H9 (cell line): ENCODE measurements around the gene TRIO. TPM values are rescaled to one million over a fixed set of nuclear protein-coding genes. Genes with fewer than 3 reads are reported as not detected.

Experiments
- DNase-seq: peaks from one replicate; pipeline ENCODE4 v3.0.0-alpha.2; 2017
- H2AFZ ChIP-seq: one replicate; pipeline ENCODE4 v1.6.1; 2013; ENCODE audit warnings: mild to moderate bottlenecking, low read length, control low read depth, moderate library complexity
- H2AK5ac ChIP-seq: 2 replicates; pipeline ENCODE4 v1.6.1; 2013; ENCODE audit warnings: low read length, control low read depth, mixed read lengths; ENCODE audit not compliant: insufficient read length
- H2BK120ac ChIP-seq: one replicate; pipeline ENCODE4 v1.6.1; 2013; ENCODE audit warnings: low read depth, mild to moderate bottlenecking, low read length, control low read depth, inconsistent platforms; ENCODE audit not compliant: poor library complexity, severe bottlenecking
- H2BK12ac ChIP-seq: 2 replicates; pipeline ENCODE4 v1.6.1; 2013; ENCODE audit warnings: low read length, control low read depth, mixed read lengths, low read depth; ENCODE audit not compliant: insufficient read length
- H2BK15ac ChIP-seq: 2 replicates; pipeline ENCODE4 v1.6.1; 2013; ENCODE audit warnings: low read depth, low read length, control low read depth
- H2BK20ac ChIP-seq: one replicate; pipeline ENCODE4 v1.6.1; 2013; ENCODE audit warnings: low read depth, mild to moderate bottlenecking, low read length, control low read depth, inconsistent platforms; ENCODE audit not compliant: poor library complexity, severe bottlenecking
- H2BK5ac ChIP-seq: 2 replicates; pipeline ENCODE4 v1.6.1; 2013; ENCODE audit warnings: low read length, control low read depth, mixed read lengths; ENCODE audit not compliant: insufficient read length
- H3K14ac ChIP-seq: 2 replicates; pipeline ENCODE4 v1.6.1; 2013; ENCODE audit warnings: low read length, control low read depth; ENCODE audit not compliant: insufficient read depth
- H3K18ac ChIP-seq: 2 replicates; pipeline ENCODE4 v1.6.1; 2013; ENCODE audit warnings: low read depth, mild to moderate bottlenecking, mixed read lengths, low read length, control low read depth; ENCODE audit not compliant: insufficient read length
- H3K23ac ChIP-seq: 2 replicates; pipeline ENCODE4 v1.6.1; 2013; ENCODE audit warnings: low read length, control low read depth, mixed read lengths, low read depth; ENCODE audit not compliant: insufficient read length
- H3K23me2 ChIP-seq: 2 replicates; pipeline ENCODE4 v1.6.1; 2013; ENCODE audit warnings: low read depth, mild to moderate bottlenecking, mixed read lengths, low read length, control low read depth; ENCODE audit not compliant: insufficient read length, poor library complexity, severe bottlenecking
- H3K27ac ChIP-seq: 2 replicates; pipeline ENCODE4 v1.5.1; 2013; ENCODE audit warnings: low read length, control low read depth, mixed read lengths, low read depth; ENCODE audit not compliant: insufficient read length
- H3K27me3 ChIP-seq: 2 replicates; pipeline ENCODE4 v1.6.1; 2013; ENCODE audit warnings: low read length, control low read depth, inconsistent platforms; ENCODE audit not compliant: insufficient read depth
- H3K4ac ChIP-seq: 2 replicates; pipeline ENCODE4 v1.6.1; 2013; ENCODE audit warnings: low read depth, mild to moderate bottlenecking, control low read depth, inconsistent platforms, low read length, moderate library complexity
- H3K4me1 ChIP-seq: 2 replicates; pipeline ENCODE4 v1.6.1; 2013; ENCODE audit warnings: low read length, control low read depth, inconsistent platforms; ENCODE audit not compliant: insufficient read depth
- H3K4me2 ChIP-seq: 2 replicates; pipeline ENCODE4 v1.6.1; 2013; ENCODE audit warnings: low read length, control low read depth, mixed read lengths; ENCODE audit not compliant: insufficient read length, insufficient read depth
- H3K56ac ChIP-seq: 2 replicates; pipeline ENCODE4 v1.6.1; 2013; ENCODE audit warnings: low read depth, mild to moderate bottlenecking, mixed read lengths, low read length, control low read depth; ENCODE audit not compliant: insufficient read length
- H3K79me1 ChIP-seq: 2 replicates; pipeline ENCODE4 v1.6.1; 2013; ENCODE audit warnings: low read depth, mild to moderate bottlenecking, moderate library complexity, low read length, control low read depth, inconsistent platforms; ENCODE audit not compliant: insufficient read depth, poor library complexity, severe bottlenecking
- H3K79me2 ChIP-seq: 2 replicates; pipeline ENCODE4 v1.6.1; 2013; ENCODE audit warnings: low read length, control low read depth, inconsistent platforms; ENCODE audit not compliant: insufficient read depth
- H3K9ac ChIP-seq: 2 replicates; pipeline ENCODE4 v1.6.1; 2013; ENCODE audit warnings: low read length, control low read depth, mixed read lengths; ENCODE audit not compliant: insufficient read length; ENCODE audit errors: extremely low read depth
- H3K9me3 ChIP-seq: one replicate; pipeline ENCODE4 v1.6.1; 2013; ENCODE audit warnings: low read depth, low read length, inconsistent platforms; ENCODE audit not compliant: control insufficient read depth
- H3T11ph ChIP-seq: one replicate; pipeline ENCODE4 v1.6.1; 2013; ENCODE audit warnings: mild to moderate bottlenecking, low read length, control low read depth, inconsistent platforms
- H4K20me1 ChIP-seq: one replicate; pipeline ENCODE4 v1.6.1; 2013; ENCODE audit not compliant: control insufficient read depth, insufficient read length, insufficient read depth
- H4K5ac ChIP-seq: 2 replicates; pipeline ENCODE4 v1.6.1; 2013; ENCODE audit warnings: low read depth, mild to moderate bottlenecking, mixed read lengths, low read length, control low read depth; ENCODE audit not compliant: insufficient read length
- H4K8ac ChIP-seq: replicated peaks from 2 replicates; pipeline ENCODE4 v1.6.1; 2013; ENCODE audit warnings: low read length, control low read depth, mixed read lengths, low read depth; ENCODE audit not compliant: insufficient read length
- H4K91ac ChIP-seq: 2 replicates; pipeline ENCODE4 v1.6.1; 2013; ENCODE audit warnings: low read depth, mild to moderate bottlenecking, moderate library complexity, mixed read lengths, low read length, control low read depth; ENCODE audit not compliant: insufficient read length
- H3K27ac Mint-ChIP-seq, 3 experiments: 2 replicates in 2 of 3; 3 replicates in 1 of 3; pipeline ENCODE4 v1.8.0; 2020 to 2021; ENCODE audit warnings: mixed read lengths in 3 of 3, mild to moderate bottlenecking in 1 of 3, moderate library complexity in 1 of 3
- H3K27me3 Mint-ChIP-seq: 2 replicates; pipeline ENCODE4 v1.8.0; 2021; ENCODE audit warnings: low read depth, mild to moderate bottlenecking, moderate library complexity, mixed read lengths
- H3K36me3 Mint-ChIP-seq, 3 experiments: 2 replicates in 2 of 3; 3 replicates in 1 of 3; pipeline ENCODE4 v1.8.0; 2020 to 2021; ENCODE audit warnings: low read depth in 3 of 3, mixed read lengths in 3 of 3; ENCODE audit not compliant: insufficient read depth in 1 of 3
- H3K4me1 Mint-ChIP-seq, 2 experiments: 2 replicates each; pipeline ENCODE4 v1.8.0; 2020; ENCODE audit warnings: mixed read lengths in 2 of 2
- H3K4me3 Mint-ChIP-seq, 2 experiments: 2 replicates in 1 of 2; 3 replicates in 1 of 2; pipeline ENCODE4 v1.8.0; 2020 to 2021; ENCODE audit warnings: mild to moderate bottlenecking in 2 of 2, mixed read lengths in 2 of 2, moderate library complexity in 1 of 2
- H3K9me3 Mint-ChIP-seq, 2 experiments: 2 replicates in 1 of 2; 3 replicates in 1 of 2; pipeline ENCODE4 v1.8.0; 2020; ENCODE audit warnings: mild to moderate bottlenecking in 2 of 2, mixed read lengths in 2 of 2, moderate library complexity in 1 of 2
- WGBS: extraction: QIAGEN DNeasy Blood & Tissue Kit; methylation state at CpG from one replicate; pipeline ENCODE4 v1.1.7; 2013; ENCODE audit warnings: missing lambda C conversion rate, low lambda C conversion rate, mixed read lengths; ENCODE audit not compliant: insufficient read length; ENCODE audit errors: extremely low coverage; 5-methylcytosine and 5-hydroxymethylcytosine counted together
- total RNA-seq: library from RNA; stranded (reverse); gene quantifications from 2 replicates; pipeline ENCODE4 v1.2.1, GENCODE V29; 2021
- TF ChIP-seq, protein P1 (sequence below): fragments of 200-600 bp; sonication (generic); conservative IDR thresholded peaks from 3 replicates; pipeline ENCODE4 v1.8.0; 2021; ENCODE audit warnings: antibody characterized with exemption, mild to moderate bottlenecking

TRIO gene
- total RNA-seq, 1 experiment from 2014 or later, result 87.8 TPM

DNA sequence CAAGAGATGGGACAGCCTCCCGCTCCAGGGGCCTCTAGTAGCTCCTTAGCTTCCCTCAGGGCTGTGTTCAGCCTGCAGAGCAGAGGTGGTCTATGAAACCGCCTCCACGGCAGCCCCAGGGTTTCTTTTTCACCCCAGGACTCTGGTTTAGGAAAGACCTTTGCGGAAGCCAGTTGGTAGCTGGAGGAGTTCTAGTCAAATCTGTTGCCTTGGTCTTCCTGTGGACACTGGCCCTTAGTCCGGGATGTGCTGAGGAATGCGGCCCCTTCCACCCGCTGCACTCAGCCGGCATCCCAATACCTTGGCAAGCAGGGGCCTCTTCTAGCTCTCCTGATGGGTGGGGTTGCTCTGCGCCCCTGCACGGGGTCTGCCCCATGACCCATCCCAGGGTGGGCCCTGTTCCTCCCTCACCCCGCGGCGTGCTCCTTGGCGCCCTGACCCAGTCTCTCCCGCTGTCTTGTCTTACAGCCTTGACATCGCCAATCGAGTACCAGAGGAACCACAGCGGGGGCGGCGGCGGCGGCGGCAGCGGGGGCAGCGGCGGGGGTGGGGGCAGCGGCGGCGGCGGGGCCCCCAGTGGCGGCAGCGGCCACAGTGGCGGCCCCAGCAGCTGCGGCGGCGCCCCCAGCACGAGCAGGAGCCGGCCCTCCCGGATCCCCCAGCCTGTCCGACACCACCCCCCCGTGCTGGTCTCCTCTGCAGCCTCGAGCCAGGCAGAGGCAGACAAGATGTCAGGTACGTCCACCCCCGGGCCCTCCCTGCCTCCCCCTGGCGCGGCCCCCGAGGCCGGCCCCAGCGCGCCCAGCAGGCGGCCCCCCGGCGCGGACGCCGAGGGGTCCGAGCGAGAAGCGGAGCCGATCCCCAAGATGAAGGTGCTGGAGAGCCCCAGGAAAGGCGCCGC, 344.1 kb downstream of the TRIO start:
- Histone ChIP-seq H3K56ac (no peak overlapping the region), H3K27ac (no peak overlapping the region), H2BK15ac (no peak overlapping the region), H3K23me2 (no peaks in the 10 kb centered on the region), H2AFZ (no peak overlapping the region), H2BK120ac (no peak overlapping the region), H3K27me3 (no peaks in the 10 kb centered on the region), H3K9me3 (no peaks in the 10 kb centered on the region), H3K9ac (no peak overlapping the region), H3K18ac (no peak overlapping the region), H4K20me1 (no peaks in the 10 kb centered on the region), H3K4me2 (no peak overlapping the region), H3K4me1 (no peaks in the 10 kb centered on the region), H2BK12ac (no peak overlapping the region), H3K79me1 (no peaks in the 10 kb centered on the region), H3K23ac (no peak overlapping the region), H3K4ac (no peak overlapping the region), H4K5ac (no peak overlapping the region), H3T11ph (no peak overlapping the region), H2BK20ac (no peak overlapping the region), H3K14ac (no peak overlapping the region; the same call in 1 of the 2 replicates), H4K91ac (no peak overlapping the region), H2AK5ac (no peak overlapping the region), H2BK5ac (no peak overlapping the region), H3K79me2 (no peaks in the 10 kb centered on the region), H4K8ac (no peak overlapping the region)
- H3K36me3 Mint-ChIP-seq, result peaks cover 21 to 65% (median 61%) of the 10 kb centered on the region in 3 experiments; a peak in 6 of 7 replicates
- no peak overlapping the region for H3K4me3 Mint-ChIP-seq
- H3K9me3 Mint-ChIP-seq, result no peaks in the 10 kb centered on the region
- TF ChIP-seq, protein P1, sequence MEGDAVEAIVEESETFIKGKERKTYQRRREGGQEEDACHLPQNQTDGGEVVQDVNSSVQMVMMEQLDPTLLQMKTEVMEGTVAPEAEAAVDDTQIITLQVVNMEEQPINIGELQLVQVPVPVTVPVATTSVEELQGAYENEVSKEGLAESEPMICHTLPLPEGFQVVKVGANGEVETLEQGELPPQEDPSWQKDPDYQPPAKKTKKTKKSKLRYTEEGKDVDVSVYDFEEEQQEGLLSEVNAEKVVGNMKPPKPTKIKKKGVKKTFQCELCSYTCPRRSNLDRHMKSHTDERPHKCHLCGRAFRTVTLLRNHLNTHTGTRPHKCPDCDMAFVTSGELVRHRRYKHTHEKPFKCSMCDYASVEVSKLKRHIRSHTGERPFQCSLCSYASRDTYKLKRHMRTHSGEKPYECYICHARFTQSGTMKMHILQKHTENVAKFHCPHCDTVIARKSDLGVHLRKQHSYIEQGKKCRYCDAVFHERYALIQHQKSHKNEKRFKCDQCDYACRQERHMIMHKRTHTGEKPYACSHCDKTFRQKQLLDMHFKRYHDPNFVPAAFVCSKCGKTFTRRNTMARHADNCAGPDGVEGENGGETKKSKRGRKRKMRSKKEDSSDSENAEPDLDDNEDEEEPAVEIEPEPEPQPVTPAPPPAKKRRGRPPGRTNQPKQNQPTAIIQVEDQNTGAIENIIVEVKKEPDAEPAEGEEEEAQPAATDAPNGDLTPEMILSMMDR, result no peak
- no peak for DNase-seq
- no peak overlapping the region for H3K27ac Mint-ChIP-seq
- H3K27me3 Mint-ChIP-seq, result no peaks in the 10 kb centered on the region
- WGBS, result no CpG with 5 or more reads among the region's 62 CpGs
- no peaks in the 10 kb centered on the region for H3K4me1 Mint-ChIP-seq
